Spinal cord (tissue), 10 donors: ENCODE results near the gene PPFIA3. TPM values are rescaled to one million over a fixed set of nuclear protein-coding genes. Genes with fewer than 3 reads are reported as not detected.

Experiments
- DNase-seq, 6 donors: peaks; one replicate each; pipeline versions ENCODE4 v3.0.0 to v3.0.0-alpha.2; 2013 to 2015; ENCODE audit warnings: low spot score in 6 of 6, low read depth in 4 of 6
- H3K27ac ChIP-seq: one replicate; pipeline ENCODE4 v1.5.1; 2013; ENCODE audit warnings: low read depth, low read length, control low read depth
- H3K27me3 ChIP-seq: one replicate; pipeline ENCODE4 v1.6.1; 2013; ENCODE audit warnings: low read length; ENCODE audit not compliant: control insufficient read depth, insufficient read depth
- H3K36me3 ChIP-seq: one replicate; pipeline ENCODE4 v1.6.1; 2013; ENCODE audit warnings: low read length; ENCODE audit not compliant: control insufficient read depth, insufficient read depth
- H3K4me1 ChIP-seq: one replicate; pipeline ENCODE4 v1.6.1; 2013; ENCODE audit warnings: low read length; ENCODE audit not compliant: control insufficient read depth, insufficient read depth
- H3K4me3 ChIP-seq: one replicate; pipeline ENCODE4 v1.5.1; 2013; ENCODE audit warnings: low read depth, low read length, control low read depth
- H3K9me3 ChIP-seq: one replicate; pipeline ENCODE4 v1.6.1; 2013; ENCODE audit warnings: low read length; ENCODE audit not compliant: control insufficient read depth, insufficient read depth
- WGBS: methylation state at CpG from one replicate; pipeline ENCODE4 v1.1.5; 2013; ENCODE audit warnings: missing lambda C conversion rate; ENCODE audit not compliant: insufficient coverage; 5-methylcytosine and 5-hydroxymethylcytosine counted together
- polyA plus RNA-seq, 2 donors: library from polyadenylated mRNA; unstranded; fragments of 120-200 nt; gene quantifications; one replicate each; pipeline ENCODE4 v1.2.1, GENCODE V29; 2013; ENCODE audit not compliant: insufficient read length in 2 of 2
- small RNA-seq: library from RNA; depleted of rRNA; stranded (forward); fragments of <200 nt; gene quantifications from one replicate; pipeline ENCODE3, GENCODE V24; 2014; ENCODE audit warnings: low replicate concordance
- total RNA-seq, 2 donors: library from RNA; depleted of rRNA in 1 of 2; stranded (reverse); fragments of 120-200 nt in 1 of 2; fragments of >200 nt in 1 of 2; gene quantifications; one replicate each; pipeline versions ENCODE4 v1.2.3 to v1.2.4, GENCODE V29; 2013 to 2014
- donor health status: healthy.

The PPFIA3 gene
- total and polyA plus RNA-seq, 4 donors, result 21.1 to 92.2 (median 56.1) TPM

DNA sequence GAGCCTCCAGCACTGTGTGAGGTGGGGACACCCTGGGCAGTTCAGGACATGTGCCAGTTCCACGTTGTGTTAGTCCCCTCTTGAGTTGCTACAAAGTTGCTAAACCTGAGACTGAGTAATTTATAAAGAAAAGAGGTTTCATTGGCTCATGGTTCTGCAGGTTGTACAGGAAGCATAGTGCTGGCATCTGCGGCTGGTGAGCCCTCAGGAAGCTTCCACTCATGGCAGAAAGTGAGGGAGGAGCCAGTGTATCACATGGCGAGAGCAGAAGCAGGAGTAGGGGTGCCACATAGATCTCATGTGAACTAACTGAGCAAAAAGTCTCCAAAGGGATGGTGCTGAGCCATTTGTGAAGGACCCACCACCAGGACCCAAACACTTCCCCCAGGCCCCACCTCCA, 71.4 kb downstream of the PPFIA3 start:
- Histone ChIP-seq H3K27me3 (no peaks in the 10 kb centered on the region), H3K4me3 (no peak overlapping the region), H3K36me3 (peaks cover 28% of the 10 kb centered on the region), H3K27ac (no peak overlapping the region), H3K4me1 (no peaks in the 10 kb centered on the region), H3K9me3 (no peaks in the 10 kb centered on the region)
- 87% methylated on average over 2 of the region's 3 CpGs for WGBS
- DNase-seq, result no peak

- no peaks in the 10 kb centered on the region for H3K9me3 ChIP-seq
- H3K4me3 ChIP-seq, result no peak overlapping the region
- 93% methylated on average over 4 of the region's 6 CpGs for WGBS
- H3K4me1 ChIP-seq, result peaks cover 5% of the 10 kb centered on the region
- no peaks in the 10 kb centered on the region for H3K27me3 ChIP-seq
- H3K27ac ChIP-seq, result no peak overlapping the region
- DNase-seq, result no peak
- peaks cover 25% of the 10 kb centered on the region for H3K36me3 ChIP-seq
Measured at GRCh38 chr19:49193822-49194394, 74.6 kb downstream of the PPFIA3 start.

DNA sequence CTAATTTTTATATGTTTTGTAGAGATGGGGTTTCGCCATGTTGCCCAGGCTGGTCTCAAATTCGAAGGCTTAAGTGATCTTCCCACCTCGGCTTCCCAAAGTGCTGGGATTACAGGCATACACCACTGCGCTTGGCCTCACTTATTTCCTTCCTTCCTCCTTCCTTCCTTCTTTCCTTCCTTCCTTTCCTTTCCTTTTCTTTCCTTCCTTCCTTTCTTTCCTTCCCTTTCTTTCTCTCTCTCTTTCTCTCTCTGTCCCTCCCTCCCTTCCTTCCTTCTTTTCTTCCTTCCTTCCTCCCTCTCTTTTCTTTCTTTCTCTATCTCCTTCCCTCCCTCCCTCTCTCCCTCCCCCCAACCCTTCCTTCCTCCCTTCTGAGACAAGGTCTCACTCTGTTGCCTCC, 75.1 kb downstream of the PPFIA3 start:
- no peak for DNase-seq
- Histone ChIP-seq H3K9me3 (no peaks in the 10 kb centered on the region), H3K27ac (no peak overlapping the region), H3K27me3 (no peaks in the 10 kb centered on the region), H3K36me3 (peaks cover 23% of the 10 kb centered on the region), H3K4me3 (no peak overlapping the region), H3K4me1 (peaks cover 5% of the 10 kb centered on the region)
- WGBS, result 92% methylated on average over 3 of the region's 4 CpGs

- Histone ChIP-seq H3K27ac (no peak overlapping the region), H3K36me3 (peaks cover 22% of the 10 kb centered on the region), H3K9me3 (no peaks in the 10 kb centered on the region), H3K27me3 (no peaks in the 10 kb centered on the region), H3K4me3 (no peak overlapping the region), H3K4me1 (peaks cover 5% of the 10 kb centered on the region)
- WGBS, result 51% methylated on average over 40 of the region's 40 CpGs
- peak in 2 of 6 donors; percentile 10 to 22 for DNase-seq
Measured at GRCh38 chr19:49196527-49197240, 77.3 kb downstream of the PPFIA3 start.

DNA sequence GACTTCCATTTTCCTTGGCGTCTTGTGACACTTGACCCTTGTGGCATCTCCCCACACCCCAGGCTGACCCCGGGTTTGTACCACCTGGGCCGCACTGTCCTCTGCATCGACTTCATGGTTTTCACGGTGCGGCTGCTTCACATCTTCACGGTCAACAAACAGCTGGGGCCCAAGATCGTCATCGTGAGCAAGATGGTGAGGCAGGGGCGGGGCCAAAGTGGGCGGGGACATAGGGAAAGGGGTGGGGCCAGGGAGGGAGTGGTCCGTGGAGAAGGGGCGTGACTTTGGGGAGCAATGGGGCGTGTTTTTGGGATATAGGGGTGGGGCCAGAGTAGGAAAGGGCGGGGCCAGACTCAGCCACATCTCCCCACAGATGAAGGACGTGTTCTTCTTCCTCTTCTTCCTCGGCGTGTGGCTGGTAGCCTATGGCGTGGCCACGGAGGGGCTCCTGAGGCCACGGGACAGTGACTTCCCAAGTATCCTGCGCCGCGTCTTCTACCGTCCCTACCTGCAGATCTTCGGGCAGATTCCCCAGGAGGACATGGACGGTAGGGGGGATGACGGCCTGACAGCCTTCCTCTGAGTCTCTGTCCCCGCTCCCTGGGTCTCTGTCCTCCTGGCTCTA, 81.0 kb downstream of the PPFIA3 start:
- H3K4me1 ChIP-seq, result peaks cover 5% of the 10 kb centered on the region
- WGBS, result 94% methylated on average over 26 of the region's 29 CpGs
- H3K4me3 ChIP-seq, result no peak overlapping the region
- H3K9me3 ChIP-seq, result no peaks in the 10 kb centered on the region
- H3K36me3 ChIP-seq, result peaks cover 27% of the 10 kb centered on the region
- H3K27ac ChIP-seq, result no peak overlapping the region
- DNase-seq, result no peak
- no peaks in the 10 kb centered on the region for H3K27me3 ChIP-seq

Small RNA genes lying within 50 kb of the gene (small RNA-seq; reads per million reads assigned to genes)
- not detected for gene RN7SL708P

Other genes with a start within 250 kb of the PPFIA3 start
- 10 to 100 TPM; 30.6 to 42.5 TPM for gene PPP1R15A, start 247.1 kb upstream of the PPFIA3 start, total RNA-seq
- 10 to 100 TPM; 26.6 to 33.4 TPM for gene PPP1R15A, start 247.1 kb upstream of the PPFIA3 start, polyA plus RNA-seq
- under 1 TPM; 0.20 to 0.50 TPM for gene TULP2, start 220.8 kb upstream of the PPFIA3 start, total RNA-seq
- gene TULP2, start 220.8 kb upstream of the PPFIA3 start, polyA plus RNA-seq, result 1 to 10 TPM in 1 of 2 donors, under 1 TPM in 1; 0.84 to 1.4 TPM
- gene NUCB1, start 219.2 kb upstream of the PPFIA3 start, total RNA-seq, result 100 to 1,000 TPM in 1 of 2 donors, 10 to 100 TPM in 1; 94.4 to 149 TPM
- 100 to 1,000 TPM; 166 to 213 TPM for gene NUCB1, start 219.2 kb upstream of the PPFIA3 start, polyA plus RNA-seq
- gene DHDH, start 185.8 kb upstream of the PPFIA3 start, total RNA-seq, result 1 to 10 TPM in 1 of 2 donors, under 1 TPM in 1; 0.59 to 1.4 TPM
- 1 to 10 TPM; 2.7 to 4.6 TPM for gene DHDH, start 185.8 kb upstream of the PPFIA3 start, polyA plus RNA-seq
- 10 to 100 TPM; 23.5 to 40.4 TPM for gene BAX, start 164.7 kb upstream of the PPFIA3 start, total RNA-seq
- gene BAX, start 164.7 kb upstream of the PPFIA3 start, polyA plus RNA-seq, result 10 to 100 TPM; 86.0 to 91.3 TPM
- 1,000 to 10,000 TPM in 1 of 2 donors, 100 to 1,000 TPM in 1; 830 to 1,568 TPM for gene FTL, start 154.2 kb upstream of the PPFIA3 start, total RNA-seq
- gene FTL, start 154.2 kb upstream of the PPFIA3 start, polyA plus RNA-seq, result 1,000 to 10,000 TPM; 1,197 to 1,255 TPM
- 10 to 100 TPM; 22.0 to 30.9 TPM for gene GYS1, start 126.2 kb upstream of the PPFIA3 start, total RNA-seq
- gene GYS1, start 126.2 kb upstream of the PPFIA3 start, polyA plus RNA-seq, result 10 to 100 TPM; 35.4 to 47.5 TPM
- 100 to 1,000 TPM in 1 of 2 donors, 10 to 100 TPM in 1; 80.4 to 101 TPM for gene RUVBL2, start 125.7 kb upstream of the PPFIA3 start, total RNA-seq
- 100 to 1,000 TPM; 106 to 109 TPM for gene RUVBL2, start 125.7 kb upstream of the PPFIA3 start, polyA plus RNA-seq
- not detected for gene LHB, start 102.5 kb upstream of the PPFIA3 start, total RNA-seq
- gene LHB, start 102.5 kb upstream of the PPFIA3 start, polyA plus RNA-seq, result under 1 TPM in 1 of 2 donors, not detected in 1; 0.32 TPM
- under 1 TPM in 1 of 2 donors, not detected in 1; 0.72 TPM for gene CGB3, start 95.2 kb upstream of the PPFIA3 start, total RNA-seq
- gene CGB3, start 95.2 kb upstream of the PPFIA3 start, polyA plus RNA-seq, result under 1 TPM in 1 of 2 donors, not detected in 1; 0.73 TPM
- not detected for gene CGB2, start 87.7 kb upstream of the PPFIA3 start, total RNA-seq
- gene CGB2, start 87.7 kb upstream of the PPFIA3 start, polyA plus RNA-seq, result not detected
- not detected for gene CGB1, start 82.6 kb upstream of the PPFIA3 start, total RNA-seq
- gene CGB1, start 82.6 kb upstream of the PPFIA3 start, polyA plus RNA-seq, result not detected
- 1 to 10 TPM in 1 of 2 donors, not detected in 1; 1.4 TPM for gene CGB5, start 75.7 kb upstream of the PPFIA3 start, total RNA-seq
- not detected for gene CGB5, start 75.7 kb upstream of the PPFIA3 start, polyA plus RNA-seq
- under 1 TPM in 1 of 2 donors, not detected in 1; 0.72 TPM for gene CGB8, start 70.4 kb upstream of the PPFIA3 start, total RNA-seq
- not detected for gene CGB8, start 70.4 kb upstream of the PPFIA3 start, polyA plus RNA-seq
- gene CGB7, start 61.8 kb upstream of the PPFIA3 start, total RNA-seq, result under 1 TPM in 1 of 2 donors, not detected in 1; 0.17 TPM
- under 1 TPM; 0.16 to 0.29 TPM for gene CGB7, start 61.8 kb upstream of the PPFIA3 start, polyA plus RNA-seq
- under 1 TPM in 1 of 2 donors, not detected in 1; 0.83 TPM for gene NTF4, start 54.7 kb upstream of the PPFIA3 start, total RNA-seq
- gene NTF4, start 54.7 kb upstream of the PPFIA3 start, polyA plus RNA-seq, result not detected
- not detected for gene KCNA7, start 46.8 kb upstream of the PPFIA3 start, total RNA-seq
- under 1 TPM in 1 of 2 donors, not detected in 1; 0.08 TPM for gene KCNA7, start 46.8 kb upstream of the PPFIA3 start, polyA plus RNA-seq
- gene SNRNP70, start 34.1 kb upstream of the PPFIA3 start, total RNA-seq, result 100 to 1,000 TPM; 125 to 241 TPM
- 100 to 1,000 TPM; 345 to 463 TPM for gene SNRNP70, start 34.1 kb upstream of the PPFIA3 start, polyA plus RNA-seq
- 10 to 100 TPM; 20.7 to 23.5 TPM for gene LIN7B, start 5.2 kb upstream of the PPFIA3 start, total RNA-seq
- 10 to 100 TPM; 56.8 to 62.7 TPM for gene LIN7B, start 5.2 kb upstream of the PPFIA3 start, polyA plus RNA-seq
- 1 to 10 TPM in 1 of 2 donors, under 1 TPM in 1; 0.40 to 3.1 TPM for gene C19orf73, start 401 bp upstream of the PPFIA3 start, total RNA-seq
- gene C19orf73, start 401 bp upstream of the PPFIA3 start, polyA plus RNA-seq, result 1 to 10 TPM; 2.3 to 3.1 TPM
- 10 to 100 TPM in 1 of 2 donors, 1 to 10 TPM in 1; 1.5 to 10.5 TPM for gene HRC, start 35.9 kb downstream of the PPFIA3 start, total RNA-seq
- 1 to 10 TPM; 2.7 to 2.8 TPM for gene HRC, start 35.9 kb downstream of the PPFIA3 start, polyA plus RNA-seq
- 10 to 100 TPM in 1 of 2 donors, 1 to 10 TPM in 1; 9.2 to 11.7 TPM for gene TRPM4, start 38.2 kb downstream of the PPFIA3 start, total RNA-seq
- 10 to 100 TPM; 18.5 to 30.7 TPM for gene TRPM4, start 38.2 kb downstream of the PPFIA3 start, polyA plus RNA-seq
- gene SLC6A16, start 205.6 kb downstream of the PPFIA3 start, total RNA-seq, result 1 to 10 TPM in 1 of 2 donors, under 1 TPM in 1; 0.59 to 1.2 TPM
- 1 to 10 TPM; 2.8 to 3.8 TPM for gene SLC6A16, start 205.6 kb downstream of the PPFIA3 start, polyA plus RNA-seq
- 10 to 100 TPM in 1 of 2 donors, 1 to 10 TPM in 1; 2.9 to 10.5 TPM for gene CD37, start 215.9 kb downstream of the PPFIA3 start, total RNA-seq
- 10 to 100 TPM; 16.6 to 18.0 TPM for gene CD37, start 215.9 kb downstream of the PPFIA3 start, polyA plus RNA-seq
- 10 to 100 TPM; 10.6 to 35.6 TPM for gene TEAD2, start 242.9 kb downstream of the PPFIA3 start, total RNA-seq
- 10 to 100 TPM; 33.2 to 33.3 TPM for gene TEAD2, start 242.9 kb downstream of the PPFIA3 start, polyA plus RNA-seq
- gene DKKL1, start 244.3 kb downstream of the PPFIA3 start, total RNA-seq, result 1 to 10 TPM in 1 of 2 donors, under 1 TPM in 1; 0.69 to 3.4 TPM
- 1 to 10 TPM; 2.7 to 3.2 TPM for gene DKKL1, start 244.3 kb downstream of the PPFIA3 start, polyA plus RNA-seq